AG04450 (cell line): ENCODE data around the gene RNASEH2B. TPM values are rescaled to one million over a fixed set of nuclear protein-coding genes. Genes with fewer than 3 reads are reported as not detected.

Source experiments
- CTCF ChIA-PET: fragments of 300-600, 350-600 bp; formaldehyde crosslinking; extraction: SDS; loops from one replicate; lab custom pipeline; 2022; ENCODE audit warnings: antibody characterized with exemption, inconsistent platforms; lab: Charles Lee
- POLR2A ChIA-PET: fragments of 350-600 bp; formaldehyde crosslinking; extraction: SDS; loops from one replicate; lab custom pipeline; 2021; ENCODE audit warnings: antibody characterized with exemption, inconsistent platforms; lab: Yijun Ruan, JAX
- DNase-seq: peaks from one replicate; pipeline ENCODE4 v3.0.0-alpha.2; 2011; ENCODE audit warnings: low read depth, low spot score
- H3K27ac ChIP-seq: one replicate; pipeline ENCODE4 v1.5.1; 2012; ENCODE audit warnings: low read depth, low read length, control low read depth
- H3K27me3 ChIP-seq: one replicate; pipeline ENCODE4 v1.6.0; 2012; ENCODE audit warnings: low read length; ENCODE audit not compliant: control insufficient read depth, insufficient read depth
- H3K4me3 ChIP-seq: 2 replicates; pipeline ENCODE4 v1.5.1; 2011; ENCODE audit warnings: mild to moderate bottlenecking, low read depth, low read length, control low read depth
- H3K9me3 ChIP-seq: 2 replicates; pipeline ENCODE4 v1.5.1; 2012; ENCODE audit warnings: low read length; ENCODE audit not compliant: control insufficient read depth, insufficient read depth
- CTCF ChIP-seq: IDR thresholded peaks from 2 replicates; pipeline ENCODE4 v1.5.1; 2011; ENCODE audit warnings: low read depth, low read length, control low read depth, inconsistent platforms
- polyA plus RNA-seq: library from polyadenylated mRNA; depleted of rRNA; stranded (reverse); fragments of >200 nt; gene quantifications from 2 replicates; pipeline ENCODE4 v1.2.3, GENCODE V29; 2011

RNASEH2B gene
- polyA plus RNA-seq, 1 experiment: 31.9 TPM

GRCh38 chr13:50957620-50958019, 48.0 kb downstream of the RNASEH2B start:
- CTCF ChIA-PET: no interaction called here
- no peaks in the 10 kb centered on the region for H3K9me3 ChIP-seq
- H3K4me3 ChIP-seq: no peak overlapping the region
- no peak overlapping the region for H3K27ac ChIP-seq
- H3K27me3 ChIP-seq: no peaks in the 10 kb centered on the region
- POLR2A ChIA-PET: no interaction called here
- DNase-seq: no peak
- no peak for TF ChIP-seq CTCF

GRCh38 chr13:50969691-50970090, 60.1 kb downstream of the RNASEH2B start:
- CTCF ChIA-PET: interaction anchor here (1.3 kb wide), 1 partner anchor 100 kb away, joined by 4 read pairs; no protein-coding TSS in a partner anchor
- Histone ChIP-seq H3K27me3 (no peaks in the 10 kb centered on the region), H3K9me3 (no peaks in the 10 kb centered on the region), H3K4me3 (no peak overlapping the region), H3K27ac (no peak overlapping the region)
- no peak for DNase-seq
- TF ChIP-seq CTCF: no peak
- POLR2A ChIA-PET: no interaction called here

- ChIA-PET POLR2A (no interaction called here), CTCF (no interaction called here)
- no peaks in the 10 kb centered on the region for H3K9me3 ChIP-seq
- TF ChIP-seq CTCF: no peak
- H3K27ac ChIP-seq: no peak overlapping the region
- no peak overlapping the region for H3K4me3 ChIP-seq
- H3K27me3 ChIP-seq: no peaks in the 10 kb centered on the region
- DNase-seq: no peak
These were observed 61.4 kb downstream of the RNASEH2B start for GRCh38 chr13:50970956-50971355.

- no peak for DNase-seq
- Histone ChIP-seq H3K27ac (no peak overlapping the region), H3K27me3 (no peaks in the 10 kb centered on the region), H3K9me3 (no peaks in the 10 kb centered on the region), H3K4me3 (no peak overlapping the region)
- TF ChIP-seq CTCF: no peak
- ChIA-PET POLR2A (no interaction called here), CTCF (no interaction called here)
These were observed 64.7 kb downstream of the RNASEH2B start for GRCh38 chr13:50974268-50974667.

GRCh38 chr13:50979187-50979586, 69.6 kb downstream of the RNASEH2B start:
- no peak for TF ChIP-seq CTCF
- H3K27ac ChIP-seq: no peak overlapping the region
- no peak for DNase-seq
- ChIA-PET CTCF (interaction anchor here (0.7 to 1.4 kb wide), 2 partner anchors 9 to 36 kb away, joined by 3 to 4 read pairs; no protein-coding TSS in a partner anchor), POLR2A (no interaction called here)
- no peak overlapping the region for H3K4me3 ChIP-seq
- no peaks in the 10 kb centered on the region for H3K27me3 ChIP-seq
- H3K9me3 ChIP-seq: no peaks in the 10 kb centered on the region; the same call in 1 of the 2 replicates
